ENCODE measurements around the gene MT3.

The MT3 gene

DNA sequence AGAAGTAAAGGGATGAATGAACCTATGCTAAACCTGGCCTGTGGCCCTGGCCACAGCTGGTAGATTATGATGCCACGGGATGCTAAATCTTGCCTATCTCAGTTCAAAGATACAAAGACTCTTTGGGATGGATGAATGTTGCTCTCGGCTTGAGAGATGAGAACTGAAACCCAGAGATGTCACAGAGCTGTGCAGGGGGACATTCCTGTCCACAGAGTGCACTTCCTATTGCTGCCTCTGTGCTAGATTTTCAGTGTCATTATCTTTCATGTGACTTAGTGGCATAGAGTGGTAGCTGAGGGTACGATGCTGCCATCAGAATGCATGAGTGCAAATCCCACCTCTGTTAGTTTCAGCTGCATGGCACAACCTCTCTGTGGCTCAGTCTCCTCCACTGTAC lies 40.8 kb downstream of the MT3 start:
- H3K27ac ChIP-seq: no peak overlapping the region
- TF ChIP-seq, protein P1, sequence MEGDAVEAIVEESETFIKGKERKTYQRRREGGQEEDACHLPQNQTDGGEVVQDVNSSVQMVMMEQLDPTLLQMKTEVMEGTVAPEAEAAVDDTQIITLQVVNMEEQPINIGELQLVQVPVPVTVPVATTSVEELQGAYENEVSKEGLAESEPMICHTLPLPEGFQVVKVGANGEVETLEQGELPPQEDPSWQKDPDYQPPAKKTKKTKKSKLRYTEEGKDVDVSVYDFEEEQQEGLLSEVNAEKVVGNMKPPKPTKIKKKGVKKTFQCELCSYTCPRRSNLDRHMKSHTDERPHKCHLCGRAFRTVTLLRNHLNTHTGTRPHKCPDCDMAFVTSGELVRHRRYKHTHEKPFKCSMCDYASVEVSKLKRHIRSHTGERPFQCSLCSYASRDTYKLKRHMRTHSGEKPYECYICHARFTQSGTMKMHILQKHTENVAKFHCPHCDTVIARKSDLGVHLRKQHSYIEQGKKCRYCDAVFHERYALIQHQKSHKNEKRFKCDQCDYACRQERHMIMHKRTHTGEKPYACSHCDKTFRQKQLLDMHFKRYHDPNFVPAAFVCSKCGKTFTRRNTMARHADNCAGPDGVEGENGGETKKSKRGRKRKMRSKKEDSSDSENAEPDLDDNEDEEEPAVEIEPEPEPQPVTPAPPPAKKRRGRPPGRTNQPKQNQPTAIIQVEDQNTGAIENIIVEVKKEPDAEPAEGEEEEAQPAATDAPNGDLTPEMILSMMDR (conservative IDR thresholded peaks at IDR 0.05): no peak

DNA sequence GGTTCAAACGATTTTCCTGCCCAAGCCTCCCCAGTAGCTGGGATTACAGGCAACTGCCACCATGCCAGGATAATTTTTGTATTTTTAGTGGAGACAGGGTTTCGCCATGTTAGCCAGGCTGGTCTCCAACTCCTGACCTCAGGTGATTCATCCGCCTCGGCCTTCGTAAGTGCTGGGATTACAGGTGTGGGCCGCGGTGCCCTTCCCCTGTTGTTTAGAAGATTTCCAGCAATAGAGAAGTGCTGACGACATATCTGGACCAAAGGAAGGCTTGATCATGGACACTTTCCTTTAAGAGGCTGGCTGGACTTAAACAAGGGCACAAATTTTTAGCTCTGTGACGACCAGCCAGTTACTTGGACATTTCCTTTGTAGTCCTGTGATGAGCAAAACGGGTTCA lies 41.9 kb downstream of the MT3 start:
- H3K27ac ChIP-seq: no peak overlapping the region
- TF ChIP-seq, protein P1 (conservative IDR thresholded peaks at IDR 0.05): no peak

DNA sequence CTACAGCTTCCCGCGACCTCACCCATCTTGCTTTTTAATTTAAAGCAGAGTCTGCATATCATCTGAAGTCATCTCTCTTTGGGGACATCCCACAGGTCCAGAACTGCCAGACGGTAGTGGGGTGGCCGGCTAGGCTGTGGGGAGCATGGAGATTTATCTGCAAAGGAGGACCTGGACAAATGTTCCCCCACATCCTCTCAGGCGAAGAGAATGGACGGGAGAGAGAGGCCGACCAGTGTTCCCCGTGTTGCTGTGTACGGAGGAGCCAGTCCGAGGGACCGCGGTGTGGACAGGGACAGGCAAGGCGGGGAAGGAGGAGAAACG lies 42.5 kb downstream of the MT3 start:
- H3K27ac ChIP-seq: no peak overlapping the region
- TF ChIP-seq, protein P1 (conservative IDR thresholded peaks at IDR 0.05): no peak

DNA sequence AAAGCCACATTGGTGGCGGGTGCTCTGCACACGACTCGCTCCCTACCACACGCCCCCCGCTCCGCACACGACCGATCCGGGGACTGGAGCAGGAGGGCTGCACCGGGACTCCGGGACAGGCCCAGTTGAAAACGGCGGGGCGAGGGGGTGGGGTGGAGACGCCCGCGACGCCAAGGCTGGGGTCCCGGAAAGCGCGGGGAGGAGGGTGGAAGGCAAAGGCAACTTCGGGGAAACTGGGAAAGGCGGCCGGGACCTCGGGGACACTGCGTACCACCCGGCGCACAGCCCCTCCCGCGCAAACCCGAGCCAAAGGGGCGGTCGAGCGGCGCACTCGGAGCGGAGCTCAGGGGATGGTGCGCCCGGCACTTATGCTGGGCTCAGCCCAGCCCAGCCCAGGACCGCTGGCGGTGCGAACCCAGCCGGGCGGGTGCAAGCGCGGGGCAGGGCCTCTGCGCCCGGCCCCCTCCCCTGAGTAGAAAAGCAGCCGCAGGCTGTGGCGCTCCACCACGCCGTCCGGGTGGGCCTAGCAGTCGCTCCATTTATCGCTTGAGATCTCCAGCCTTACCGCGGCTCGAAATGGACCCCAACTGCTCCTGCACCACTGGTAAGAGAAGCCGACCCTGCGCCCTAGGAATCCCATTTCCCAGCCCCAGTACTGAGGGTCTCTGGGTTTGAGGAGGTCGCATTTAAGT lies 43.0 kb downstream of the MT3 start, which contains the start of gene MT1M:
Gene MT1M (plus strand): TSS at position 504 of the 692 bp plus-strand sequence. CDS start 73 bp downstream, at position 577.
- H3K27ac ChIP-seq: no peak within 1 kb of the TSS
- TF ChIP-seq, protein P1 (conservative IDR thresholded peaks at IDR 0.05): no peak

DNA sequence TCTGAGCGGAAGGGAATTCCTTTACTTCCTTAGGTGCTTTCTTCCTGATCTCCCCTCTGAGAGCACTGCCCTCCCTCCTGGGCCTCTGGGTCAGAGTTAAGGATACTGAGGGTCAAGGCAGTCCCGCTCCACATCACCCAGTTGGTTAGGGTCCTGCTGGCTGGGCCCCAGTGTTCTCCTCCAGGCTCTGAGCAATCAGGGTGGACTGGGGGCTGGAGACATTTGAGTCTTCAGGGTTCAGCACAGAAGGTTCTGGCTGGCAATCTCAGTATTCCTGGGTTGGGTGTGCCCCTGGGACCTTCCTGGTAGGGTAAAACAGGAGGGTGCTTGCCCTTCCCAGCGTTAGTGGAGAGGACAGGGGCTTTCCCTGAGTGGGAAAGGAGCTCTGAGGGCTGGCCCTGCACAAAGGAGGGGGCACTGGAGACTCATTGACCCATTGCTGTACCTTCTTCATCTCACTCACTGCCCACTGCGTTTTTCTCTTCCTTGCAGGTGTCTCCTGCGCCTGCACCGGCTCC lies 43.6 kb downstream of the MT3 start:
- TF ChIP-seq, protein P1 (conservative IDR thresholded peaks at IDR 0.05): no peak
- H3K27ac ChIP-seq: no peak overlapping the region

DNA sequence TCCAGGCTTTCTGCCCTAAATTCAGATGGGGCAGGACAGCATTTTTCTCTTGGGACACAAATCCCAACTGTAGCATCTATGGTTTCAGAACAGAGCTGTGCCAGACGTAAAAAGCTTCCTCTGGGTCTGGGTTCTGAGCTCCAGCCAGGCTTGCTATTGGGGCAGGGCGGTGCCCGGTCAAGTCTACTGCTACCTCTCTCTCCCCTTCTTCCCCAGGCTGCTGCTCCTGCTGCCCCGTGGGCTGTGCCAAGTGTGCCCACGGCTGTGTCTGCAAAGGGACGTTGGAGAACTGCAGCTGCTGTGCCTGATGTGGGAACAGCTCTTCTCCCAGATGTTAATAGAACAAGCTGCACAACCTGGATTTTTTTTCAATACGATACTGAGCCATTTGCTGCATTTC lies 44.2 kb downstream of the MT3 start:
- TF ChIP-seq, protein P1 (conservative IDR thresholded peaks at IDR 0.05): no peak
- no peak overlapping the region for H3K27ac ChIP-seq

DNA sequence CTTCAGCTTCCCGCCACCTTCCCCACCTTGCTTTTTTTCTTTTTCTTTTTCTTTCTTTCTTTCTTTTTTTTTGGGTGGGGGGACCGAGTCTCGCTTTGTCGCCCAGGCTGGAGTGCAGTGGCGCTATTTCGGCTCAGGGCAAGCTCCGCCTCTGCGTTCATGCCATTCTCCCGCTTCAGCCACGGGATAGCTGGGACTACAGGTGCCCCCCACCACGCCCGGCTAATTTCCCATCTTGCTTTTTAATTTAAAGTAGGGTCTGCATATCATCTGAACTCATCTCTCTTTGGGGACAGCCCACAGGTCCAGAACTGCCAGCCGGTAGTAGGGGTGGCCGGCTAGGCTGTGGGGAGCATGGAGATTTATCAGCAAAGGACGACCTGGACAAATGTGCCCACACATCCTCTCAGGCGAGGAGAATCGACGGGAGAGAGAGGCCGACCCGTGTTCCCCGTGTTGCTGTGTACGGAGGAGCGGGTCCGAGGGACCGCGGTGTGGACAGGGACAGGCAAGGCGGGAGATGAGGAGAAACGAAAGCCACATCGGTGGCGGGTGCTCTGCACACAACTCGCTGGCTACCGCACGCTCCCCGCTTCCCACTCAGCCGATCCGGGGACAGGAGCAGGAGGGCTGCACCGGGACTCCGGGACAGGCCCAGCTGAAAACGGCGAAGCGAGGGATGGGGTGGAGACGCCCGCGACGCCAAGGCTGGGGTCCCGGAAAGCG lies 45.5 kb downstream of the MT3 start:
- no peak overlapping the region for H3K27ac ChIP-seq
- TF ChIP-seq, protein P1 (conservative IDR thresholded peaks at IDR 0.05): no peak
